ENCODE data around the gene BRWD1. TPM values are rescaled to one million over a fixed set of nuclear protein-coding genes. Genes with fewer than 3 reads are reported as not detected.

Gene BRWD1
- total and polyA plus RNA-seq, 2 of the 8 experiments (the other 6 are each of a cell fraction or from before 2014, with no cell fraction given): 9.3 to 45.2 TPM

DNA sequence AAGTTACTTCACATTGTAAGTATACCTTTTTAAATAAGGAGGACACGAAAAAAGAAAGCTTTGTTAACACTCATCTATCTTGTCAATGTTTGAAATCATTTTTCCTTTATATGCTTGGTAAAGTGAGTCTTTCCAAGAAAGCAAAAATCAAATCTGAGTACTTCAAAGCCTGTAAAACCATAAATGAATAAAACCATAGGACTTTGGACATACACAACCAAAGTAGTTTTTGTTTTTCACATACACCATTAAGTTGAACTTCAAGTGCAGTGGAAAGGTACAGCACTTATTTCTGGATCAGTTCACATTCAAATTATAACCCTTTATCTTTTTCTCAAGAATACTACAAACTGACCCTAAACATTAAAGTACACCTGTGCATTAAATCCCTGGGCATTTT is 120.1 kb downstream of the BRWD1 start:
- H3K23me2 ChIP-seq (ENCODE audit: low read depth, low read length): no peaks in the 10 kb centered on the region; the same call in 1 of the 2 replicates
- no peak overlapping the region for H2AFZ ChIP-seq (ENCODE audit: low read length)
- FAIRE-seq: no peak
- no peak for DNase-seq (ENCODE audit: low read depth in 1 of 2, low spot score in 2 of 2)
- no peak overlapping the region for H2AK5ac ChIP-seq (ENCODE audit: low read depth, low read length)
- H3K27me3 ChIP-seq (replicated peaks in 1 of 4; ENCODE audit: control insufficient read depth in 3 of 4, extremely low read depth in 1 of 4, insufficient read depth in 3 of 4, low read length in 3 of 4): no peaks in the 10 kb centered on the region
- no peak overlapping the region for H3K23ac ChIP-seq (ENCODE audit: insufficient read length)
- H3K79me1 ChIP-seq (ENCODE audit: low read depth, low read length): no peaks in the 10 kb centered on the region
- POLR2A ChIA-PET (ENCODE audit: partially characterized antibody): interaction anchor here (0.6 kb wide), 1 partner anchor 26 kb away, joined by 3 read pairs; no protein-coding TSS in a partner anchor
- no peak overlapping the region for H4K91ac ChIP-seq (replicated peaks; ENCODE audit: insufficient read length, low read length)
- H4K5ac ChIP-seq (ENCODE audit: insufficient read length, low read depth, low read length): no peak overlapping the region
- H2BK5ac ChIP-seq (ENCODE audit: low read depth, low read length): no peak overlapping the region
- no peaks in the 10 kb centered on the region for H3K9me3 ChIP-seq (ENCODE audit: insufficient read depth in 2 of 2, low read depth in 1 of 2, low read length in 1 of 2)
- H3K4me2 ChIP-seq (ENCODE audit: insufficient read depth in 1 of 2, low read depth in 2 of 2, low read length in 2 of 2): no peak overlapping the region
- CTCF ChIA-PET (ENCODE audit: partially characterized antibody): no interaction called here
- WGBS, 2 experiments (ENCODE audit: extremely low coverage in 1 of 2, insufficient coverage in 1 of 2, insufficient read length in 1 of 2, insufficient replicate concordance in 2 of 2, low coverage in 1 of 2, low lambda C conversion rate in 2 of 2, missing lambda C conversion rate in 1 of 2): 80% methylated on average over 1 of the region's 1 CpG; no CpG with 5 or more reads in 1 of the 2 experiments
- no peak overlapping the region for H3K4me3 ChIP-seq (ENCODE audit: extremely low read depth in 1 of 4, insufficient read depth in 2 of 4, low read depth in 3 of 4, low read length in 4 of 4)
- H2BK20ac ChIP-seq (ENCODE audit: low read length): no peak overlapping the region
- H2BK15ac ChIP-seq (ENCODE audit: low read length): no peak overlapping the region
- H3K18ac ChIP-seq (ENCODE audit: extremely low read depth, low read length): no peak overlapping the region
- H3K36me3 ChIP-seq (ENCODE audit: control insufficient read depth in 2 of 4, insufficient read depth in 4 of 4, low read length in 3 of 4): peaks cover 6 to 40% (median 17%) of the 10 kb centered on the region in 4 experiments; a peak in 6 of 8 replicates
- H3K79me2 ChIP-seq (ENCODE audit: control insufficient read depth in 1 of 2, insufficient read depth in 2 of 2, low read length in 2 of 2): no peaks in the 10 kb centered on the region
- no peak overlapping the region for H3K4ac ChIP-seq (replicated peaks; ENCODE audit: insufficient read length, low read depth, low read length)
- H3K27ac ChIP-seq (ENCODE audit: low read depth, low read length): no peak overlapping the region
- H3K14ac ChIP-seq (ENCODE audit: insufficient read length): no peak overlapping the region
- no peak overlapping the region for H2BK120ac ChIP-seq (replicated peaks; ENCODE audit: low read depth, low read length)
- H3K9ac ChIP-seq (replicated peaks in 1 of 4; ENCODE audit: extremely low read depth in 1 of 4, low read depth in 3 of 4, low read length in 3 of 4): no peak overlapping the region
- H4K20me1 ChIP-seq (replicated peaks in 1 of 2; ENCODE audit: control insufficient read depth in 1 of 2, insufficient read depth in 2 of 2, low read length in 2 of 2): peaks cover 2 to 5% of the 10 kb centered on the region in 2 experiments
- no peak overlapping the region for H4K8ac ChIP-seq (ENCODE audit: extremely low read depth, insufficient read depth, low read length)
- H2BK12ac ChIP-seq (ENCODE audit: low read depth, low read length): no peak overlapping the region
- H3K4me1 ChIP-seq (replicated peaks in 1 of 4; ENCODE audit: control insufficient read depth in 3 of 4, insufficient read depth in 4 of 4, low read length in 3 of 4): no peaks in the 10 kb centered on the region
- no peak overlapping the region for H3K56ac ChIP-seq (replicated peaks; ENCODE audit: insufficient read length, low read depth, low read length)
- TF ChIP-seq HDAC2 (IDR thresholded peaks at IDR 0.05; ENCODE audit: borderline replicate concordance in 1 of 2, low read depth in 2 of 2, low read length in 2 of 2) (no peak), BCL11A (IDR thresholded peaks at IDR 0.05; ENCODE audit: low read depth in 2 of 2, low read length in 2 of 2) (no peak), HDAC6 (IDR thresholded peaks at IDR 0.05; ENCODE audit: low read depth, low read length) (no peak), POLR2AphosphoS5 (IDR thresholded peaks at IDR 0.05; ENCODE audit: low read depth, low read length) (no peak), POLR2A (IDR thresholded peaks at IDR 0.05; ENCODE audit: control extremely low read depth in 1 of 2, low read depth in 2 of 2, low read length in 2 of 2) (no peak), RNF2 (IDR thresholded peaks at IDR 0.05; ENCODE audit: borderline replicate concordance, low read depth, low read length, missing control alignments, poor library complexity, severe bottlenecking) (no peak), ATF3 (IDR thresholded peaks at IDR 0.05; ENCODE audit: insufficient read depth, low read depth, low read length) (no peak), SIN3A (conservative IDR thresholded peaks at IDR 0.05 in 1 of 2, IDR thresholded peaks at IDR 0.05 in 1 of 2; ENCODE audit: low read depth in 1 of 2, low read length in 2 of 2) (no peak), POU5F1 (IDR thresholded peaks at IDR 0.05; ENCODE audit: low read depth, low read length) (no peak), CHD1 (IDR thresholded peaks at IDR 0.05; ENCODE audit: low read depth, low read length) (no peak)
- TF ChIP-seq, protein P1, sequence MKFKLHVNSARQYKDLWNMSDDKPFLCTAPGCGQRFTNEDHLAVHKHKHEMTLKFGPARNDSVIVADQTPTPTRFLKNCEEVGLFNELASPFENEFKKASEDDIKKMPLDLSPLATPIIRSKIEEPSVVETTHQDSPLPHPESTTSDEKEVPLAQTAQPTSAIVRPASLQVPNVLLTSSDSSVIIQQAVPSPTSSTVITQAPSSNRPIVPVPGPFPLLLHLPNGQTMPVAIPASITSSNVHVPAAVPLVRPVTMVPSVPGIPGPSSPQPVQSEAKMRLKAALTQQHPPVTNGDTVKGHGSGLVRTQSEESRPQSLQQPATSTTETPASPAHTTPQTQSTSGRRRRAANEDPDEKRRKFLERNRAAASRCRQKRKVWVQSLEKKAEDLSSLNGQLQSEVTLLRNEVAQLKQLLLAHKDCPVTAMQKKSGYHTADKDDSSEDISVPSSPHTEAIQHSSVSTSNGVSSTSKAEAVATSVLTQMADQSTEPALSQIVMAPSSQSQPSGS (IDR thresholded peaks at IDR 0.05; ENCODE audit: low read length): no peak

Data from H1 (cell line).